AG04450 (cell line): Measurements from ENCODE around the gene IZUMO1R. TPM values are rescaled to one million over a fixed set of nuclear protein-coding genes. Genes with fewer than 3 reads are reported as not detected.
"Not testable (repeated sequence)": the region's sequence is repeated elsewhere in the genome, so short reads cannot be mapped to it uniquely, and the experiment has no call there.

Experiments
- CTCF ChIA-PET: fragments of 300-600, 350-600 bp; formaldehyde crosslinking; extraction: SDS; loops from one replicate; lab custom pipeline; 2022; ENCODE audit warnings: antibody characterized with exemption, inconsistent platforms; lab: Charles Lee
- POLR2A ChIA-PET: fragments of 350-600 bp; formaldehyde crosslinking; extraction: SDS; loops from one replicate; lab custom pipeline; 2021; ENCODE audit warnings: antibody characterized with exemption, inconsistent platforms; lab: Yijun Ruan, JAX
- DNase-seq: peaks from one replicate; pipeline ENCODE4 v3.0.0-alpha.2; 2011; ENCODE audit warnings: low read depth, low spot score
- H3K27ac ChIP-seq: one replicate; pipeline ENCODE4 v1.5.1; 2012; ENCODE audit warnings: low read depth, low read length, control low read depth
- H3K27me3 ChIP-seq: one replicate; pipeline ENCODE4 v1.6.0; 2012; ENCODE audit warnings: low read length; ENCODE audit not compliant: control insufficient read depth, insufficient read depth
- H3K4me3 ChIP-seq: 2 replicates; pipeline ENCODE4 v1.5.1; 2011; ENCODE audit warnings: mild to moderate bottlenecking, low read depth, low read length, control low read depth
- H3K9me3 ChIP-seq: 2 replicates; pipeline ENCODE4 v1.5.1; 2012; ENCODE audit warnings: low read length; ENCODE audit not compliant: control insufficient read depth, insufficient read depth
- CTCF ChIP-seq: IDR thresholded peaks from 2 replicates; pipeline ENCODE4 v1.5.1; 2011; ENCODE audit warnings: low read depth, low read length, control low read depth, inconsistent platforms
- polyA plus RNA-seq: library from polyadenylated mRNA; depleted of rRNA; stranded (reverse); fragments of >200 nt; gene quantifications from 2 replicates; pipeline ENCODE4 v1.2.3, GENCODE V29; 2011; rRNA removed

IZUMO1R gene
- polyA plus RNA-seq, 1 experiment = not detected

DNA sequence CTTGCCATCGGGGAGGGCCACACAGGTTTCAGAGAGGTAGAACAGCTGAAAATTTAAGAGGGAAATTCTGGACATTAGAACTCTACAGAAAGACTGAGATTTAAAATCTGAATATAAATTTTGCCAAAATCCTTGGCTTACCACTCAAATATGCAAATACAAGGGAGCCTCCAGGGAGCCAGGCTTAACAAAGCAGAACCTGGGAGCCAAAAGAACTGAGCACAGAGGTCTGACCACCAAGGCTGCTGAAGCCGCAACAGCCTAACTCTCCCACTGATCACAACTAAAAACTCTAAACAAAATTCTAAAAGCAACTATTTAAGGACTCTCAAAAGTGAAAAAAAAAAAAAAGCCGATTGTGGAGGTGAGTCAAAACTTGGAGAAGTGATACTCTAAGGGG, 34.3 kb downstream of the IZUMO1R start:
- ChIA-PET POLR2A (no interaction called here), CTCF (no interaction called here)
- no peak overlapping the region for H3K4me3 ChIP-seq
- H3K27ac ChIP-seq = no peak overlapping the region
- DNase-seq = no peak
- H3K9me3 ChIP-seq = no peaks in the 10 kb centered on the region
- no peak for TF ChIP-seq CTCF
- no peaks in the 10 kb centered on the region for H3K27me3 ChIP-seq

DNA sequence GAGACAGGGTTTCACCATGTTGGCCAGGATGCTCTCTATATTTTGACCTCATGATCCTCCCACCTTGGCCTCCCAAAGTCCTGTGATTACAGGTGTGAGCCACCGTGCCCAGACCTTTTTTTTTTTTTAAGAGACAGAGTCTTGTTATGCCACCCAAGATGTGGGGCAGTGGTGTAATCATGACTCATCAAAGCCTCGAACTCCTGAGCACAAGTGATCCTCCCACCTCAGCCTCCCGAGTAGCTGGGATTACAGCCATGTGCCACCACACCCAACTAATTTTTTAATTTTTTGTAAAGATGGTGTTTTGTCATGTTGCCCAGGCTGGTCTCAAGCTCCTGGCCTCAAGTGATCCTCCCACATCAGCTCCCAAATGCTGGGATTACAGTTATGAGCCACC, 37.9 kb downstream of the IZUMO1R start:
- Histone ChIP-seq H3K27me3 (no peaks in the 10 kb centered on the region), H3K9me3 (no peaks in the 10 kb centered on the region), H3K27ac (no peak overlapping the region), H3K4me3 (no peak overlapping the region)
- CTCF ChIA-PET = interaction anchor here (0.7 kb wide), 1 partner anchor 28 kb away, joined by 3 read pairs; no protein-coding TSS in a partner anchor
- no peak for DNase-seq
- POLR2A ChIA-PET = no interaction called here
- TF ChIP-seq CTCF = no peak

- no peak for DNase-seq
- CTCF ChIA-PET = no interaction called here
Measured at GRCh38 chr11:94343495-94343894, 39.1 kb downstream of the IZUMO1R start.

GRCh38 chr11:94346311-94346710, 41.9 kb downstream of the IZUMO1R start:
- CTCF ChIA-PET, H3K27ac ChIP-seq, H3K27me3 ChIP-seq, DNase-seq, POLR2A ChIA-PET, H3K4me3 ChIP-seq, H3K9me3 ChIP-seq: not testable (repeated sequence)

More at GRCh38 chr11:94343495-94343894, 39.1 kb downstream of the IZUMO1R start:
- no peak overlapping the region for H3K4me3 ChIP-seq
- H3K9me3 ChIP-seq = no peaks in the 10 kb centered on the region
- no peak overlapping the region for H3K27ac ChIP-seq
- no peaks in the 10 kb centered on the region for H3K27me3 ChIP-seq
- POLR2A ChIA-PET = no interaction called here
- no peak for TF ChIP-seq CTCF

DNA sequence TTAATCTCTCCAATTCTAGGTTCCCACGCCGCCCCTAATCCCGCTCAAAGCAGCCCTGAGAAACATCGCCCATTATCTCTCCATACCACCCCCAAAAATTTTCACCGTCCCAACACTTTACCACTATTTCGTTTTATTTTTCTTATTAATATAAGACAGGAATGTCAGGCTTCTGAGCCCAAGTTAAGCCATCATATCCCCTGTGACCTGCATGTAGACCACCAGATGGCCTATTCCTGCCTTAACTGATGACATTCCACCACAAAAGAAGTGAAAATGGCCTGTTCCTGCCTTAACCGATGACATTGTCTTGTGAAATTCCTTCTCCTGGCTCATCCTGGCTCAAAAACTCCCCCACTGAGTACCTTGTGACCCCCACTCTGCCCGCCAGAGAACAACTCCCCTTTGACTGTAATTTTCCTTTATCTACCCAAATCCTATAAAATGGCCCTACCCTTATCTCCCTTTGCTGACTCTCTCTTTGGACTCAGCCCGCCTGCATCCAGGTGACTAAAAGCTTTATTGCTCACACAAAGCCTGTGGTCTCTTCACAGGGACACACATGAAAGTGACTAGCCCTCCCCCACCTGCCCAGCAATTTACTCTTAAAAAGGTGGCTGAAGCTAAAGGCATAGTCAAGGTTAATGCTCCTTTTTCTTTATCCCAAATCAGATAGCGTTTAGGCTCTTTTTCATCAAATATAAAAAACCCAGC, 46.6 kb downstream of the IZUMO1R start:
- POLR2A ChIA-PET, H3K27me3 ChIP-seq, H3K9me3 ChIP-seq, H3K27ac ChIP-seq, CTCF ChIA-PET, H3K4me3 ChIP-seq, DNase-seq: not testable (repeated sequence)

Other genes starting within 250 kb of the IZUMO1R start
- gene PANX1, start 175.7 kb upstream of the IZUMO1R start, polyA plus RNA-seq = 51.2 and 52.9 TPM in 2 replicates
- 0.02 and 0.04 TPM in 2 replicates for gene GPR83, start 96.8 kb downstream of the IZUMO1R start, polyA plus RNA-seq
- 8.1 and 10.3 TPM in 2 replicates for gene MRE11, start 189.3 kb downstream of the IZUMO1R start, polyA plus RNA-seq
- 12.4 and 16.0 TPM in 2 replicates for gene ANKRD49, start 189.4 kb downstream of the IZUMO1R start, polyA plus RNA-seq
- gene C11orf97, start 207.9 kb downstream of the IZUMO1R start, polyA plus RNA-seq = not detected in 2 replicates
- 2.2 and 2.6 TPM in 2 replicates for gene FUT4, start 239.3 kb downstream of the IZUMO1R start, polyA plus RNA-seq